GM12878 (cell line): ENCODE results near the gene RAB6B. TPM values are rescaled to one million over a fixed set of nuclear protein-coding genes. Genes with fewer than 3 reads are reported as not detected.

Experiments used
- ATAC-seq: fragments of 200-7000 bp; cut with Tn5 transposase; 3 replicates; pipeline ENCODE4 v1.9.1; 2020; ENCODE audit warnings: mild to moderate bottlenecking, moderate library complexity
- BruUV-seq: library from RNA; stranded (reverse); fragments of 400-500 nt; replicated peaks from 2 replicates; lab custom pipeline; 2021; lab: Mats Ljungman, UMichigan
- CTCF ChIA-PET: fragments of 300-600 bp; sonication (Branson Sonifier 250); formaldehyde crosslinking; extraction: SDS; loops from one replicate; lab custom pipeline; 2021; ENCODE audit warnings: inconsistent platforms; lab: Yijun Ruan, JAX
- POLR2A ChIA-PET: fragments of 350-600 bp; formaldehyde crosslinking; extraction: SDS; loops from one replicate; lab custom pipeline; 2021; ENCODE audit warnings: inconsistent platforms; lab: Charles Lee
- RAD21 ChIA-PET: fragments of 300-600 bp; sonication (Branson Sonifier 250); formaldehyde crosslinking; loops from one replicate; lab custom pipeline; 2023; ENCODE audit warnings: antibody characterized with exemption; ENCODE audit not compliant: unreplicated experiment; lab: Charles Lee
- SMC1A ChIA-PET: fragments of 300-600 bp; sonication (Branson Sonifier 250); formaldehyde crosslinking; loops from one replicate; lab custom pipeline; 2023; ENCODE audit not compliant: unreplicated experiment, uncharacterized antibody; lab: Charles Lee
- DNase-seq: peaks from one replicate; pipeline ENCODE4 v3.0.0-alpha.2; 2011; ENCODE audit warnings: low read depth, low spot score
- FAIRE-seq: peaks from 3 replicates; lab custom pipeline; 2011; peaks lifted over from hg19 to GRCh38; lab: Jason Lieb, UNC
- H2AFZ ChIP-seq: 2 replicates; pipeline ENCODE4 v1.6.0; 2011; ENCODE audit warnings: low read depth, low read length, control low read depth; ENCODE audit not compliant: control insufficient read depth
- H3K27ac ChIP-seq: 2 replicates; pipeline ENCODE4 v1.5.1; 2011; ENCODE audit warnings: control low read depth; ENCODE audit not compliant: control insufficient read depth, insufficient read depth
- H3K27me3 ChIP-seq, 2 experiments: replicated peaks in 1 of 2; 2 replicates each; pipeline versions ENCODE4 v1.6.0 to v1.6.1; 2011; ENCODE audit warnings: low read length in 1 of 2; ENCODE audit not compliant: control insufficient read depth in 2 of 2, insufficient read depth in 2 of 2
- H3K36me3 ChIP-seq, 2 experiments: 2 replicates each; pipeline ENCODE4 v1.5.1; 2011; ENCODE audit warnings: low read length in 1 of 2; ENCODE audit not compliant: control insufficient read depth in 2 of 2, insufficient read depth in 2 of 2
- H3K4me1 ChIP-seq: 2 replicates; pipeline ENCODE4 v1.6.1; 2011; ENCODE audit warnings: mild to moderate bottlenecking, low read length, moderate library complexity, mixed read lengths; ENCODE audit not compliant: control insufficient read depth, insufficient read depth
- H3K4me2 ChIP-seq: 2 replicates; pipeline ENCODE4 v1.6.0; 2011; ENCODE audit warnings: control low read depth; ENCODE audit not compliant: control insufficient read depth, insufficient read depth
- H3K4me3 ChIP-seq: fragments of 200-600 bp; sonication (generic); 2 replicates; pipeline ENCODE4 v1.5.1; 2016
- H3K79me2 ChIP-seq: 2 replicates; pipeline ENCODE4 v1.6.0; 2011; ENCODE audit warnings: low read length; ENCODE audit not compliant: control insufficient read depth, insufficient read depth
- H3K9ac ChIP-seq: 2 replicates; pipeline ENCODE4 v1.8.0; 2011; ENCODE audit warnings: low read length, control low read depth, mixed read lengths; ENCODE audit not compliant: control insufficient read depth, insufficient read depth
- H3K9me3 ChIP-seq: replicated peaks from 3 replicates; pipeline ENCODE4 v1.5.1; 2011; ENCODE audit warnings: mild to moderate bottlenecking, low read length; ENCODE audit not compliant: control insufficient read depth, insufficient read depth
- H4K20me1 ChIP-seq: 2 replicates; pipeline ENCODE4 v1.6.0; 2011; ENCODE audit not compliant: control insufficient read depth, insufficient read depth
- E2F4 ChIP-seq: IDR thresholded peaks from 2 replicates; pipeline ENCODE4 v1.6.1; 2012; ENCODE audit warnings: low read depth, low read length, improper control_type of control experiment
- IRF5 ChIP-seq: fragments of 450-650 bp; IDR thresholded peaks from 2 replicates; pipeline ENCODE4 v1.6.1; 2017; ENCODE audit warnings: borderline replicate concordance
- LARP7 ChIP-seq: fragments of 450-650 bp; IDR thresholded peaks from 2 replicates; pipeline ENCODE4 v1.6.1; 2017; ENCODE audit warnings: mild to moderate bottlenecking
- NFYA ChIP-seq: IDR thresholded peaks from 2 replicates; pipeline ENCODE4 v1.6.1; 2011; ENCODE audit warnings: low read depth, mild to moderate bottlenecking, low read length, improper control_type of control experiment, borderline replicate concordance
- NR2C2 ChIP-seq: IDR thresholded peaks from 2 replicates; pipeline ENCODE4 v1.6.1; 2011; ENCODE audit warnings: borderline replicate concordance, low read depth; ENCODE audit not compliant: control insufficient read depth, insufficient read length
- NRF1 ChIP-seq: conservative IDR thresholded peaks from 2 replicates; pipeline ENCODE4 v1.6.1; 2011; ENCODE audit warnings: mild to moderate bottlenecking, low read depth, low read length, improper control_type of control experiment
- PBX3 ChIP-seq: IDR thresholded peaks from 2 replicates; pipeline ENCODE4 v1.6.1; 2011; ENCODE audit warnings: mild to moderate bottlenecking, low read depth, low read length, moderate library complexity; ENCODE audit not compliant: insufficient replicate concordance
- TARDBP ChIP-seq: IDR thresholded peaks from 2 replicates; pipeline ENCODE4 v1.6.1; 2016; ENCODE audit warnings: borderline replicate concordance
- USF1 ChIP-seq: IDR thresholded peaks from 2 replicates; pipeline ENCODE4 v1.6.1; 2011; ENCODE audit warnings: borderline replicate concordance, low read depth, mild to moderate bottlenecking, moderate library complexity, mixed read lengths, low read length; ENCODE audit not compliant: insufficient read depth; ENCODE audit errors: extremely low read length
- ZBTB40 ChIP-seq: fragments of 450-650 bp; IDR thresholded peaks from 2 replicates; pipeline ENCODE4 v1.6.1; 2016; ENCODE audit warnings: mild to moderate bottlenecking, moderate library complexity, borderline replicate concordance
- WGBS: methylation state at CpG from one replicate; pipeline ENCODE4 v1.1.6; 2016; ENCODE audit warnings: low lambda C conversion rate; ENCODE audit not compliant: insufficient replicate concordance, insufficient coverage; ENCODE audit errors: missing lambda C conversion rate; 5-methylcytosine and 5-hydroxymethylcytosine counted together
- in situ Hi-C: fragments of 300-500 bp; cut with MboI; formaldehyde crosslinking; loops from 9 replicates; pipeline ENCODE4 v1.14.3; 2018; ENCODE audit warnings: mixed read lengths
- intact Hi-C: fragments of 100-400 bp; cut with micrococcal nuclease; formaldehyde crosslinking; loops from one replicate; pipeline ENCODE4 v1.14.2; 2022; ENCODE audit not compliant: unreplicated experiment
- polyA plus RNA-seq, 11 experiments: library from polyadenylated mRNA; depleted of rRNA in 4 of 11; unstranded in 6 of 11; stranded (reverse) in 5 of 11; fragments of >200 nt; fragmentation: Nextera tagmentation in 4 of 11; fragmentation: Illumina TruSeq in 1 of 11; extraction: Ambion mirVana in 4 of 11; extraction: Trizol in 1 of 11; gene quantifications; 1 replicate in 1 of 11; 2 replicates in 10 of 11; pipeline versions ENCODE4 v1.2.1 to v1.2.3, GENCODE V29; 2011 to 2016; ENCODE audit warnings: inconsistent platforms in 2 of 11, missing spikeins in 2 of 11, low read depth in 1 of 11
- total RNA-seq, 4 experiments: library from RNA; depleted of rRNA in 3 of 4; stranded (reverse); fragments of >200 nt in 3 of 4; fragmentation: Illumina TruSeq in 1 of 4; extraction: Trizol in 1 of 4; gene quantifications; 2 replicates each; pipeline versions ENCODE4 v1.2.1 to v1.2.3, GENCODE V29; 2013 to 2021
- TF ChIP-seq, protein P1 (sequence below): IDR thresholded peaks from 2 replicates; pipeline ENCODE4 v1.6.1; 2012; ENCODE audit warnings: low read length, inconsistent platforms

RAB6B gene
- total and polyA plus RNA-seq, 10 of the 15 experiments (the other 5 are each of a cell fraction or from before 2014, with no cell fraction given): 0.01 to 0.16 (median 0.04) TPM; not detected in 5

DNA sequence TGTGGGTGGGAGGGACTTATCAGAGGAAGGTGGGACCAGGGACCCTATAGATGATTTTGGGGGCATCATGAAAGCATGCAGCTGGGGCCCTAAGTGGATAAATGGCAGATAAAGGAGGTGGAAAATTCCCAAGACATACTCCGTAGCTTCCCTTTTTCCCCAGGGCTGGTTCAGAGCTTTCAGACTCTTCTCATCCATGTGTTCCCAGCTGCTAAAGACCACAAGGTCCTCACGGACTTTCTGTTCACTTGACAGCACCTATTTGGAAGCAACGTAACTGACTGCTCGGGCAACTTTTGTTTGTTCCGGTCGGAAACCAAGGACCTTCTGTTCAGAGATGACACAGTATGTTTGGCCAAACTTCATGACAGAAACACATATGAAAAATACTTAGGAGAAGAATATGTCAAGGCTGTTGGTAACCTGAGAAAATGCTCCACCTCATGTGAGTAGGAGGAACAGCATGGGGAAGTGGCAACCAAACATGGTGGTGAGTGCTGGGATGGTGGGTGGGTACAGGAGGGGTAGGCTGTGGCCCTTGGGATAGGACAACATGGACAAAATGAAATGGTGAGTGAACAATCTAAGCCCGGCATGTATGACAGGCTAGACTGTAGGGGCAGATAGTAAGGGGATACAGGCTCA, 118.8 kb downstream of the RAB6B start:
- no peaks in the 10 kb centered on the region for H3K79me2 ChIP-seq
- TF ChIP-seq, protein P1, sequence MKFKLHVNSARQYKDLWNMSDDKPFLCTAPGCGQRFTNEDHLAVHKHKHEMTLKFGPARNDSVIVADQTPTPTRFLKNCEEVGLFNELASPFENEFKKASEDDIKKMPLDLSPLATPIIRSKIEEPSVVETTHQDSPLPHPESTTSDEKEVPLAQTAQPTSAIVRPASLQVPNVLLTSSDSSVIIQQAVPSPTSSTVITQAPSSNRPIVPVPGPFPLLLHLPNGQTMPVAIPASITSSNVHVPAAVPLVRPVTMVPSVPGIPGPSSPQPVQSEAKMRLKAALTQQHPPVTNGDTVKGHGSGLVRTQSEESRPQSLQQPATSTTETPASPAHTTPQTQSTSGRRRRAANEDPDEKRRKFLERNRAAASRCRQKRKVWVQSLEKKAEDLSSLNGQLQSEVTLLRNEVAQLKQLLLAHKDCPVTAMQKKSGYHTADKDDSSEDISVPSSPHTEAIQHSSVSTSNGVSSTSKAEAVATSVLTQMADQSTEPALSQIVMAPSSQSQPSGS: no peak
- TF ChIP-seq NRF1 (no peak), LARP7 (no peak), USF1 (no peak), ZBTB40 (no peak), NFYA (no peak), IRF5 (no peak), PBX3 (no peak), TARDBP (no peak), NR2C2 (no peak), E2F4 (no peak)

More for the DNA sequence above, 118.8 kb downstream of the RAB6B start:
- Histone ChIP-seq H3K4me3 (no peak overlapping the region), H3K27me3 (peaks cover 0 to 1% of the 10 kb centered on the region in 2 experiments; a peak in 2 of 4 replicates), H3K9ac (no peak overlapping the region), H4K20me1 (no peaks in the 10 kb centered on the region), H3K4me2 (no peak overlapping the region), H3K27ac (no peak overlapping the region), H3K9me3 (no peaks in the 10 kb centered on the region), H3K36me3 (no peaks in the 10 kb centered on the region), H2AFZ (no peak overlapping the region), H3K4me1 (no peaks in the 10 kb centered on the region)
- ChIA-PET POLR2A (no interaction called here), SMC1A (no interaction called here), RAD21 (no interaction called here), CTCF (no interaction called here)
- BruUV-seq: no TSS peak
- FAIRE-seq: no peak
- WGBS: 30% methylated on average over 7 of the region's 7 CpGs
- DNase-seq: no peak
- no peak for ATAC-seq
- in situ Hi-C loops: no loop called here
- intact Hi-C loops: no loop called here
